K562 (cell line): ENCODE measurements around the gene JPT1. TPM values are rescaled to one million over a fixed set of nuclear protein-coding genes. Genes with fewer than 3 reads are reported as not detected.

Experiments used
- ATF1 ChIP-seq, 2 experiments: fragments of 450-650 bp in 1 of 2; IDR thresholded peaks; 2 replicates each; pipeline ENCODE4 v1.6.1; 2016; ENCODE audit warnings: missing compliant biosample characterization in 1 of 2, missing genetic modification characterization in 1 of 2
- ATF7 ChIP-seq: fragments of 450-650 bp; IDR thresholded peaks from 2 replicates; pipeline ENCODE4 v1.7.1; 2014; ENCODE audit warnings: mild to moderate bottlenecking, moderate library complexity
- COPS2 ChIP-seq: fragments of 450-650 bp; conservative IDR thresholded peaks from 2 replicates; pipeline ENCODE4 v1.6.1; 2016; ENCODE audit warnings: mild to moderate bottlenecking, moderate library complexity
- ETS2 ChIP-seq: IDR thresholded peaks from 2 replicates; pipeline ENCODE4 v1.6.1; 2016; ENCODE audit warnings: borderline replicate concordance, missing genetic modification characterization, mild to moderate bottlenecking, moderate library complexity, missing compliant biosample characterization; ENCODE audit not compliant: poor library complexity, severe bottlenecking
- HNRNPH1 ChIP-seq: fragments of 200-400 bp; formaldehyde crosslinking; optimal IDR thresholded peaks from 2 replicates; pipeline ENCODE3; 2017; ENCODE audit warnings: low read depth, mild to moderate bottlenecking, low read length, moderate library complexity
- LEF1 ChIP-seq: fragments of 450-650 bp; IDR thresholded peaks from 2 replicates; pipeline ENCODE4 v1.6.1; 2016; ENCODE audit warnings: mild to moderate bottlenecking
- MEF2A ChIP-seq: IDR thresholded peaks from 2 replicates; pipeline ENCODE4 v1.6.1; 2011; ENCODE audit warnings: low read depth, mild to moderate bottlenecking, low read length, moderate library complexity; ENCODE audit not compliant: control insufficient read depth
- MYC ChIP-seq, 2 experiments: fragments of 250-450 bp in 1 of 2; sonication (Bioruptor Pico) in 1 of 2; IDR thresholded peaks; 2 replicates each; pipeline versions ENCODE4 v1.5.1 to v1.6.1; 2012 to 2021; ENCODE audit warnings: low read depth in 2 of 2, borderline replicate concordance in 1 of 2, improper control_type of control experiment in 1 of 2, low read length in 1 of 2, mild to moderate bottlenecking in 1 of 2, moderate library complexity in 1 of 2
- POLR2B ChIP-seq: fragments of 450-650 bp; IDR thresholded peaks from 2 replicates; pipeline ENCODE4 v1.6.1; 2018; ENCODE audit warnings: low read depth; ENCODE audit not compliant: partially characterized antibody
- POLR3G ChIP-seq: IDR thresholded peaks from 2 replicates; pipeline ENCODE4 v1.6.1; 2011; ENCODE audit not compliant: insufficient read length, insufficient replicate concordance; ENCODE audit errors: extremely low read depth
- SMARCA5 ChIP-seq: fragments of 450-650 bp; IDR thresholded peaks from 2 replicates; pipeline ENCODE4 v1.6.1; 2016
- SP1 ChIP-seq: sonication (generic); formaldehyde crosslinking; IDR thresholded peaks from 2 replicates; pipeline ENCODE4 v1.8.1; 2022; ENCODE audit warnings: mild to moderate bottlenecking, missing genetic modification reagents
- U2AF1 ChIP-seq: fragments of 200-400 bp; formaldehyde crosslinking; optimal IDR thresholded peaks from 2 replicates; pipeline ENCODE3; 2017; ENCODE audit warnings: mild to moderate bottlenecking, low read depth, low read length, moderate library complexity
- polyA plus RNA-seq, 8 experiments: library from polyadenylated mRNA; depleted of rRNA in 4 of 8; stranded (reverse) in 5 of 8; unstranded in 3 of 8; fragments of >200 nt; fragmentation: Nextera tagmentation in 2 of 8; fragmentation: Illumina TruSeq in 1 of 8; extraction: Ambion mirVana in 2 of 8; extraction: Trizol in 1 of 8; gene quantifications; 2 replicates each; pipeline versions ENCODE4 v1.2.1 to v1.2.3, GENCODE V29; 2011 to 2014; ENCODE audit warnings: inconsistent platforms in 1 of 8, missing spikeins in 1 of 8
- total RNA-seq, 7 experiments: library from RNA; depleted of rRNA in 6 of 7; stranded (reverse); fragments of >200 nt in 6 of 7; fragmentation: Illumina TruSeq in 2 of 7; extraction: Trizol in 2 of 7; gene quantifications; 2 replicates each; pipeline versions ENCODE4 v1.2.1 to v1.2.3, GENCODE V29; 2011 to 2021; ENCODE audit warnings: low replicate concordance in 1 of 7
- TF ChIP-seq, protein P1 (sequence below): IDR thresholded peaks from 2 replicates; pipeline ENCODE4 v1.6.1; 2011; ENCODE audit warnings: borderline replicate concordance, low read depth, mild to moderate bottlenecking, moderate library complexity, low read length; ENCODE audit not compliant: insufficient read depth, poor library complexity, severe bottlenecking
- TF ChIP-seq, protein P2 (sequence below): fragments of 450-650 bp; formaldehyde crosslinking; IDR thresholded peaks from 2 replicates; pipeline ENCODE4 v1.4.0; 2020; ENCODE audit warnings: mild to moderate bottlenecking, moderate library complexity
- TF ChIP-seq, protein P3 (sequence below): fragments of 450-650 bp; IDR thresholded peaks from 2 replicates; pipeline ENCODE4 v1.6.1; 2014; ENCODE audit warnings: low read depth, mild to moderate bottlenecking, moderate library complexity, borderline replicate concordance

JPT1 gene
- total and polyA plus RNA-seq, 9 of the 15 experiments (the other 6 are each of a cell fraction or from before 2014, with no cell fraction given) = 56.7 to 292 (median 144) TPM

DNA sequence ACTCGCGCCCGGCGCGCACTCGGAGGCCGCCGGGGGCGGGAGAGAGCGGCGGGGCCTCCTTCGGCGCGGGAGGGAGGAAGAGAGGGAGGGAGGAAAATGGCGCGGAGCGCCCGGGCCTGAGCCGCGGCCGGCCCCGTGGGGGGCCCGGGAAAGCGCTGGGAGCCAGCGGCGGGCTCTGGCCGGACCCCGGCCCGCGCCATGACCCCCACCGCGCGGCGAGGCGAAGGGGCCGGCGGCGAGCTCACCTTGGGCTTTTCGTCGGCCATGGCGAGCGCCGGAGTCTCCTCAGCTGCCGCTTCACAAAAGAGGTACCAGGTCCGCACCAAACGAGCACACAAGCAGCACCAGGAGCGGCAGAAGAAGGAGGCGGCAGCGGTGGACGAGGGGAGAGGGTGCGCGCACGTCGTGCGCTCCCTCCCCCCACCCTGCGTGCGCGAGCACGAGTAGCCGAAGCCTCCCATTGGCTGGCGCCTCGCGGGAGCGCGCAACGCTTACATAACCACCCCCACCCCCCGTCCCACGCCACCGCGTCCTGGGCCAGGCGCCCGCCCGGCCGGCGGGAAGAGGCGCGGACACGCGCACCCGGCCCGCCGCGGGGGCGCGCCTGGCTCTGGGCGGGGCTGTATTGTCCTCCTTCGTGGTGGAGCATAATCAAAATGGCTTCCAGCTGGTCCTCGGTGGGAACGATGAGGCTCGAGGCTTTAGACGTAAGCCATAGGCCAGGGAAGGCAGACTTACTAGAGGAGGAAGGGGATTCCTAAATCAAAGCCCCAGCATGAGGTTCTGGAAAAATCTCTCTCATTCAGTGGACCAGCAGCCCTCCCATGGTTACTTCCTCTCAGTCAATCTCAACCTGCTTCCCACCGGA lies 28.5 kb upstream of the JPT1 start, which contains the start of gene SUMO2 (continued):
- TF ChIP-seq ATF7 = peak; percentile 77
- TF ChIP-seq, protein P1, sequence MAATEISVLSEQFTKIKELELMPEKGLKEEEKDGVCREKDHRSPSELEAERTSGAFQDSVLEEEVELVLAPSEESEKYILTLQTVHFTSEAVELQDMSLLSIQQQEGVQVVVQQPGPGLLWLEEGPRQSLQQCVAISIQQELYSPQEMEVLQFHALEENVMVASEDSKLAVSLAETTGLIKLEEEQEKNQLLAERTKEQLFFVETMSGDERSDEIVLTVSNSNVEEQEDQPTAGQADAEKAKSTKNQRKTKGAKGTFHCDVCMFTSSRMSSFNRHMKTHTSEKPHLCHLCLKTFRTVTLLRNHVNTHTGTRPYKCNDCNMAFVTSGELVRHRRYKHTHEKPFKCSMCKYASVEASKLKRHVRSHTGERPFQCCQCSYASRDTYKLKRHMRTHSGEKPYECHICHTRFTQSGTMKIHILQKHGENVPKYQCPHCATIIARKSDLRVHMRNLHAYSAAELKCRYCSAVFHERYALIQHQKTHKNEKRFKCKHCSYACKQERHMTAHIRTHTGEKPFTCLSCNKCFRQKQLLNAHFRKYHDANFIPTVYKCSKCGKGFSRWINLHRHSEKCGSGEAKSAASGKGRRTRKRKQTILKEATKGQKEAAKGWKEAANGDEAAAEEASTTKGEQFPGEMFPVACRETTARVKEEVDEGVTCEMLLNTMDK = no peak
- no peak for TF ChIP-seq COPS2
- TF ChIP-seq MYC (IDR thresholded peaks at IDR 0.05; ENCODE audit: low read depth, low read length) = no peak
- no peak for TF ChIP-seq MYC (CRISPR knock-in tag; IDR thresholded peaks at IDR 0.05; ENCODE audit: borderline replicate concordance, low read depth)
- TF ChIP-seq, protein P2, sequence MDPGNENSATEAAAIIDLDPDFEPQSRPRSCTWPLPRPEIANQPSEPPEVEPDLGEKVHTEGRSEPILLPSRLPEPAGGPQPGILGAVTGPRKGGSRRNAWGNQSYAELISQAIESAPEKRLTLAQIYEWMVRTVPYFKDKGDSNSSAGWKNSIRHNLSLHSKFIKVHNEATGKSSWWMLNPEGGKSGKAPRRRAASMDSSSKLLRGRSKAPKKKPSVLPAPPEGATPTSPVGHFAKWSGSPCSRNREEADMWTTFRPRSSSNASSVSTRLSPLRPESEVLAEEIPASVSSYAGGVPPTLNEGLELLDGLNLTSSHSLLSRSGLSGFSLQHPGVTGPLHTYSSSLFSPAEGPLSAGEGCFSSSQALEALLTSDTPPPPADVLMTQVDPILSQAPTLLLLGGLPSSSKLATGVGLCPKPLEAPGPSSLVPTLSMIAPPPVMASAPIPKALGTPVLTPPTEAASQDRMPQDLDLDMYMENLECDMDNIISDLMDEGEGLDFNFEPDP (CRISPR knock-in tag) = no peak
- no peak; the same call in 1 of the 2 replicates for TF ChIP-seq SP1
- TF ChIP-seq, protein P3, sequence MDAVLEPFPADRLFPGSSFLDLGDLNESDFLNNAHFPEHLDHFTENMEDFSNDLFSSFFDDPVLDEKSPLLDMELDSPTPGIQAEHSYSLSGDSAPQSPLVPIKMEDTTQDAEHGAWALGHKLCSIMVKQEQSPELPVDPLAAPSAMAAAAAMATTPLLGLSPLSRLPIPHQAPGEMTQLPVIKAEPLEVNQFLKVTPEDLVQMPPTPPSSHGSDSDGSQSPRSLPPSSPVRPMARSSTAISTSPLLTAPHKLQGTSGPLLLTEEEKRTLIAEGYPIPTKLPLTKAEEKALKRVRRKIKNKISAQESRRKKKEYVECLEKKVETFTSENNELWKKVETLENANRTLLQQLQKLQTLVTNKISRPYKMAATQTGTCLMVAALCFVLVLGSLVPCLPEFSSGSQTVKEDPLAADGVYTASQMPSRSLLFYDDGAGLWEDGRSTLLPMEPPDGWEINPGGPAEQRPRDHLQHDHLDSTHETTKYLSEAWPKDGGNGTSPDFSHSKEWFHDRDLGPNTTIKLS = no peak; the same call in none of the 2 replicates
- no peak for TF ChIP-seq ETS2 (tag)
- peak; percentile 2 for TF ChIP-seq U2AF1
- no peak for TF ChIP-seq HNRNPH1
- TF ChIP-seq POLR3G = no peak
- TF ChIP-seq LEF1 = no peak
- TF ChIP-seq POLR2B = peak; percentile 50
- TF ChIP-seq ATF1 (CRISPR knock-in tag; IDR thresholded peaks at IDR 0.05) = no peak
- peak; percentile 70 for TF ChIP-seq ATF1 (tag; IDR thresholded peaks at IDR 0.05)
- TF ChIP-seq MEF2A = no peak
- TF ChIP-seq SMARCA5 = no peak
